GM19328 (cell line): ENCODE measurements around the gene TRA2A.
"Not testable (repeated sequence)": the region's sequence is repeated elsewhere in the genome, so short reads cannot be mapped to it uniquely, and the experiment has no call there.

ENCODE experiments used
- ATAC-seq: cut with Tn5 transposase; IDR thresholded peaks from one replicate; pipeline ENCODE4 v1.9.1; 2021; ENCODE audit warnings: mild to moderate bottlenecking, moderate library complexity; ENCODE audit not compliant: unreplicated experiment

TRA2A gene

GRCh38 chr7:23531794-23532489, at the start of gene TRA2A:
TSS of gene TRA2A (minus strand) at chr7:23531981. CDS start at chr7:23531824, 157 bp downstream.
- ATAC-seq, result peak; percentile 95

DNA sequence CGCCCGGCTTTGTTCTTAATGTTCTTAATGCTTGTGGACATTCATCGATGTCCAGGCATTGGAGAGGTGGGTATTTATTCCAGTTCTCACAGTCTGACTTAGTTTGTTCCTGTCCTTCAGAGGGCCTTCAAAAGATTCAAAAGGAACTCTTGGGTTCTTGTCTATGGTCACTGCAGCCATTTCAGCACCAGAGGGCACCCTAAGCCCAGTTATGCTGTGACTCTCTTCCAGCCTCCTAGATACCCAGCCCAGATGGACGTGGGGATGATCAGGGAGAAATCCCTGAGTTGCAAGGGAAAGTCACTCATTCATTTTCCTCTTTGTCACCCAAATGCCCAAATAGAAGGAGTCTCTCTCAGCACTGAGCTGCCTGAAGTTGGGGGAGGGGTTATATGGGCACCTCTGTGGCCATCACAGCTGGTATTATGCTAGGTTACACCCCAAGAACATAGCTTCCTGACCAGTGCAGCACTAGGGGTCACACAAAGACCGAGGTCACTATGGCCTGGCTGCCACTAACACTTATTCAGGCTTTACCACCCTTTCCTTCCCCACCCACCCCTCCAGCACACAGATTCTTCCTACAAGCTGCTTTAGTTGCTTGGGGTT, 38.9 kb upstream of the TRA2A start:
- peak; percentile 81 for ATAC-seq

- ATAC-seq, result no peak
Measured at GRCh38 chr7:23558303-23558702, 26.5 kb upstream of the TRA2A start.

DNA sequence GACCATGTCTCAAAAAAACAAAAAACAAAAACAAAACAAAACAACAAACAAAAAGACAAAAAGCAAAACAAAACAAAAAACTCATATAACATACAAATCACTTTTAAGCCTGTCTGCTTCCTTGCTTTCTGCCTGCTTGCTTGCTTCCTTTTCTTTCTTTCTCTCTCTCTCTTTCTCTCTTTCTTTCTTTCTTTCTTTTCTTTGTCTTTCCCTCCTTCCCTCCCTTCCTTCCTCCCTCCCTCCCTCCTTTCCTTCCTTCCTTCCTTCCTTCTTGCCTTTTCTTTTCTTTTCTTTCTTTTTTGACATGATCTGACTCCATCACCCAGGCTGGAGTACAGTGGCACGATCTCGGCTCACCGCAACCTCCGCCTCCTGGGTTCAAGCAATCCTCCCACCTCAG, 15.9 kb upstream of the TRA2A start:
- no peak for ATAC-seq

DNA sequence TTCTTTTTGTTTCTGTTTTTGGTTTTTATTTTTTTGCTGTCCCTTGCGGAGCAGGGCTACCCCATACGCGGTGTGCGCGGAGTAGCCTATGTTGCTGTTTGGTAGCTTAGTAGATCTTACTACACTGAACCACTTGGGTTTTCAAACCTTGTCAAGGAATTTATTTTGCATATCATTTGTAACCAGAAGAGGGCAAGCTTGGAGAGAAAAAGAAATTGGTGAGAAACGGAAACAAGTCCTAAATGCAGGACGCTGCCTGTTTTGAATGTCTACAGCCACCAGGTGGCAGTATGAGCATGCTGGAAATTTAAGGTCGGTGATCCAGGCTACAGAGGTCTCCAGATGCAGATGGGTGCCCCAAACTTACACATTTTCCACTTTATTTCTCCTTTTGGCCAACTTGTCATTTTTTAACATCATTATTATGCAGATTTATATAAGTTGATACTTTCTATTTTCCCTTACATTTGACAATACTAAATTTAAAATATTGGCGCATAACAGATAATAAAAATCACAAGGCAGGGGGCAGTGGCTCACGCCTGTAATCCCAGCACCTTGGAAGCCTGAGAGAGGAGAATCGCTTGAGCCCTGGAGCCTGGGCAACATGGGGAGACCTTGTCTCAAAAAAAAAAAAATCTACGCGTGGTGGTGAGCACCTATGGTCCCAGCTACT, 15.3 kb upstream of the TRA2A start:
- ATAC-seq, result peak; percentile 52

DNA sequence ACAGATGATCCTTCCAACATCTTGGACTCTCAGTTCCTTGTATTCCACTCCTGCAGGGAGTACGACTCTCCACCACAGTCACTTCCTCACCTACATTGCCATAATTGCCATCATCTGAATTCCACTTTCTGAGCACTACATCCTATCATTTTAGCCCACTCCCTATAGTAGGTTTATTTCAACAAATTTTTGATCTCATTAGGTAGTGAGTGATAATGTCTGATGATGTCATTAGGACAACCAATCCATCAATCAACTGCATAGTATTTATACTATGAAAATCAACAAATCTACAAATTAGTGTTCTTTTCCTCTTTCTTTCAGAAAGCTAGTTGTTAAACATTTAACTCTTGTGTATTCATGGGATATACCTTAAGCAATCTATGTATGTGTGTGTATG, 13.7 kb upstream of the TRA2A start:
- no peak for ATAC-seq

- peak; percentile 63 for ATAC-seq
Measured at GRCh38 chr7:23544913-23545354, 13.2 kb upstream of the TRA2A start.

- ATAC-seq, result no peak
Measured at GRCh38 chr7:23542752-23543151, 11.0 kb upstream of the TRA2A start.

- no peak for ATAC-seq
Measured at GRCh38 chr7:23539494-23539907, 7.7 kb upstream of the TRA2A start.

DNA sequence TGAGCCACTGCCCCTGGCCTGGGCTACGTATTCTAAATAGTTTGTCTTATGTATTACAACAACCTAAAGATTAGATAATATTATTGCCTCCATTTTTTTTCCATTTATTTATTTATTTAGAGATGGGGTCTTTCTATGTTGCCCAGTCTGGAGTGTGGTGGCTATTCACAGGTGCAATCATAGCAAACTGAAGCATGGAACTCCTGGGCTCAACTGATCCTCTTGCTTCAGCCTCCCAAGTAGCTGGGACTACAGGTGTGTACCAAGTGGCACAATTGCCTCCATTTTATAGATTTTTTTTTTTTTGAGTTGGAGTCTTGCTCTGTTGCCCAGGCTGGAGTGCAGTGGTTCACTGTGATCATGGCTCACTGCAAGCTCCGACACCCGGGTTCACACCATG, 6.5 kb upstream of the TRA2A start:
- no peak for ATAC-seq

- no peak for ATAC-seq
Measured at GRCh38 chr7:23533238-23533604, 1.4 kb upstream of the TRA2A start.

GRCh38 chr7:23532490-23533237, 883 bp upstream of the TRA2A start:
- no peak for ATAC-seq

DNA sequence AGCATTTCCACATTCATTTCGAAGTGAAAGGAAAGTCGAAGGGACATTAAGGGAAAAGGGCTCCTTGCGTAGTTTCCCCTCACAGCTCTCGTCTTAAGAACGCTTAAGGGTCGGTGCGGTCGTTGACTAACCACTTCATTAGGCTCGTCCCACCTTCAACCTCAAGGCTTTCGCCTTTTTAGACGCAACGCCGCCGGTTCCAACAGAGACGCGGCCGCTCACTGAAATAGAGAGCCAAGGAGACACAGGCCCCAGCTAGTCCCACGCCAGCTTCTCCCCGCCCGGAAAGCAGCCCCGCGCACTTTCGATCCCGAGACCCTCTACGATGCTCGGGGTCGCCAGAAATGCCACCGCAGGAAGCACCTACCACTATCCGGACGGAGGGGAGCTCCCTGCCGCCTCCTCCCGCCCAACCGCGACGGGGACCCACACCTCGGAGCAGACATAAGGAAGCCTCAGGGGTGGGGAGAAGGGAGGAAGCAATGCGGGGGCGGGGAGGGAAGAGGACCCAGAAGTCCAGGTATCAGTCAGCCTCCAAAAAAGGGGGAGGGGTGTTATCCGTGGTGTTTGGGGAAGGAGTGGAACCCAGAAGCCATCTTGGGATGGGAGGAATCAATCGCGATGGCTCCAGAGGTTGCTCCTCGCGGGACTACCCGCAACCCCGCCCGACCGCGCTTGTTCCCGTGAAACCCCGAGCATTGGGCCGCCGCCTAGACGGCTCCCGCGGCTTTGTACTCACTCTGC, 559 bp downstream of the TRA2A start:
- peak; percentile 17 for ATAC-seq

- ATAC-seq, result no peak
Measured at GRCh38 chr7:23530405-23530804, 1.4 kb downstream of the TRA2A start.

DNA sequence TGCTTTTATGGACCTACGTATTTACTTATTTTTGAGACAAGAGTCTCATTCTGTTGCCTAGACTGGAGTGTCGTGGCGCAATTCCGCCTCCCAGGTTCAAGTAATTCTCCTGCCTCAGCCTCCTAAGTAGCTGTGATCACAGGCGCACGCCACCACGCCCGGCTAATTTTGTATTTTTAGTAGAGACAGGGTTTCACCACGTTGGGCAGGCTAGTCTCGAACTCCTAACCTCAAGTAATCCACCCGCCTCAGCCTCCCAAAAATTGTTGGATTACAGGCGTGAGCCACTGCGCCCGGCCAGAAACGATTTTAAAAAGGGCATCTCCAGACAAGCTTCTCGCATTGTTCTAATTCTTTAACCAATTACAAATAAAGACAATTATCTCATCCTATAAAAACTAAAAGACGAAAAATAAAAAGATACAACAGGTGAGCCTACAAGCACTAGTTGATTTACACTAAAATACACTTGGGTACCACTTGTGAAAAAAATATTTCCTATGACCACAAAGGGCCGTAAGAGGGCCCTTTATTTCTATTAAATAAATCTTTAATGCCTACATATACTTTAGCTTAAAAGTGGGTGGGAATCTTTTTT, 2.4 kb downstream of the TRA2A start:
- ATAC-seq, result no peak

GRCh38 chr7:23525611-23526010, 6.2 kb downstream of the TRA2A start:
- ATAC-seq, result not testable (repeated sequence)

- no peak for ATAC-seq
Measured at GRCh38 chr7:23524473-23524872, 7.3 kb downstream of the TRA2A start.

- no peak for ATAC-seq
Measured at GRCh38 chr7:23523486-23524075, 8.2 kb downstream of the TRA2A start.

GRCh38 chr7:23520582-23520981, 11.2 kb downstream of the TRA2A start:
- ATAC-seq, result no peak

DNA sequence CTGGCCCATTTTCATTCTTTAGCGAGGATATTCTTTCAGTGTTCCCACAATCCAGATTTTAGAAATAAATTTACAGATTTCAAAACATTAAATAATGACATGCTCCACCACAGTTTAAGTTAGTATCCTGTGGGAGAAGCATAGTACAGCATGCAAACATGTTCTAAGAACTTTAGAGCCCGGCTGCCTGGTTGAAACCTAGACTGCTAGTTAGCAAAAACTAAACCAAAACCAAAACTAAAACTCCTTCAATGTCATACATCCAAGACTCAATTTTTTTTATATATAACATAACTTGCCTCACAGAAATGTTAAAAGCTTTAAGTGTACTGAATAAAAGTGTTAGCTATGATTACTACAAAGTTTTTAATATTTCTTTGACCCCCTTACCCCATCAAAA, 17.0 kb downstream of the TRA2A start:
- ATAC-seq, result no peak
